ENCODE measurements around the gene GCK.

DNA sequence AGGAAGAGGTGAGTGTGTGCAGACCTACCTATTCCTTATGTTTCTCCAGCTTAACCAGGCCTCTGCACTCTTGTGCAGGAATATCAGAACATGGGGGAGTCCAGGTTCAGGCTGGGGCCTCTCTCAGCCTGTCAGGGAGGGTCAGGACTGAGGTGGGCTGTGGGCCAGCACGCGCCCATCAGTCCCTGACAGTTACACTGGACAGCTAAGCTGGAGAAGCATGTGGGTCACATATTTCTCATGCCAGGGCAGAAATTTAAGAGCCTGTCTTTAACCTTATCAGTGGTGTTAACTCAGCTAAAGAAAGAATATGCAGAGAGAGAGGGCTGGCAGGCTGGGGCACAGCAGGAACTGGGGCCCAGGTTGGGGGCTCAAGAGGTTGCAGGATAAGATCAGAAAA, 57.2 kb downstream of the GCK start:
- TF ChIP-seq ZZZ3 (CRISPR knock-in tag; IDR thresholded peaks at IDR 0.05; ENCODE audit: borderline replicate concordance), result no peak
- TF ChIP-seq FOSL2 (CRISPR knock-in tag; IDR thresholded peaks at IDR 0.05), result no peak

Data from HepG2 (cell line).